Measurements from ENCODE around the gene ENO2.

The ENO2 gene

GRCh38 chr12:6915789-6916285 lies 1.5 kb downstream of the ENO2 start:
- no peak for DNase-seq

GRCh38 chr12:6916426-6917200 lies 2.2 kb downstream of the ENO2 start:
- DNase-seq: no peak

- DNase-seq: no peak
Measured at GRCh38 chr12:6917491-6918231, 3.3 kb downstream of the ENO2 start.

- DNase-seq: no peak
Measured at GRCh38 chr12:6919588-6919987, 5.2 kb downstream of the ENO2 start.

- no peak for DNase-seq
Measured at GRCh38 chr12:6921539-6921938, 7.2 kb downstream of the ENO2 start.

- DNase-seq: no peak
Measured at GRCh38 chr12:6921996-6922946, 7.9 kb downstream of the ENO2 start.

GRCh38 chr12:6923003-6923732 lies 8.8 kb downstream of the ENO2 start:
- DNase-seq: no peak

- DNase-seq: no peak
Measured at GRCh38 chr12:6923851-6924250, 9.5 kb downstream of the ENO2 start.

GRCh38 chr12:6925239-6925539 lies 10.8 kb downstream of the ENO2 start:
- no peak for DNase-seq

- DNase-seq: no peak
Measured at GRCh38 chr12:6925540-6926279, 11.3 kb downstream of the ENO2 start.

- no peak for DNase-seq
Measured at GRCh38 chr12:6927379-6928021, 13.1 kb downstream of the ENO2 start, which contains the start of gene ATN1. TSS of gene ATN1 (plus strand) at chr12:6927959. CDS start at chr12:6934002, 6,043 bp downstream.

GRCh38 chr12:6928022-6928702 lies 13.8 kb downstream of the ENO2 start:
- DNase-seq: no peak

- DNase-seq: no peak
Measured at GRCh38 chr12:6928703-6929407, 14.5 kb downstream of the ENO2 start.

- DNase-seq: no peak
Measured at GRCh38 chr12:6929466-6930452, 15.4 kb downstream of the ENO2 start.

GRCh38 chr12:6932766-6933165 lies 18.4 kb downstream of the ENO2 start:
- DNase-seq: no peak

GRCh38 chr12:6934110-6934509 lies 19.7 kb downstream of the ENO2 start:
- DNase-seq: no peak

GRCh38 chr12:6935371-6936193 lies 21.2 kb downstream of the ENO2 start:
- DNase-seq: no peak

GRCh38 chr12:6936194-6936635 lies 21.8 kb downstream of the ENO2 start:
- DNase-seq: no peak

All from SIG-M5 (cell line).